GM21515 (cell line): ENCODE results near the gene PRUNE1.

Experiments
- ATAC-seq: cut with Tn5 transposase; IDR thresholded peaks from one replicate; pipeline ENCODE4 v1.9.1; 2021; ENCODE audit not compliant: unreplicated experiment

The PRUNE1 gene

GRCh38 chr1:150976879-150977694 lies 31.2 kb upstream of the PRUNE1 start:
- ATAC-seq, result no peak

- ATAC-seq, result peak; percentile 58
Measured at GRCh38 chr1:150979092-150980056, 28.9 kb upstream of the PRUNE1 start.

GRCh38 chr1:150981177-150981804 lies 27.0 kb upstream of the PRUNE1 start:
- ATAC-seq, result no peak

- ATAC-seq, result no peak
Measured at GRCh38 chr1:150981805-150982712, 26.2 kb upstream of the PRUNE1 start, which contains the start of gene ANXA9. Gene ANXA9, plus strand, starts transcription at chr1:150982292. Its CDS starts 814 bp downstream, at chr1:150983106.

- no peak for ATAC-seq
Measured at GRCh38 chr1:150985179-150985825, 22.9 kb upstream of the PRUNE1 start.

GRCh38 chr1:150987924-150988323 lies 20.3 kb upstream of the PRUNE1 start:
- ATAC-seq, result no peak

GRCh38 chr1:150992626-150993025 lies 15.6 kb upstream of the PRUNE1 start:
- ATAC-seq, result no peak

- no peak for ATAC-seq
Measured at GRCh38 chr1:150994248-150994647, 14.0 kb upstream of the PRUNE1 start.

- no peak for ATAC-seq
Measured at GRCh38 chr1:150995460-150995859, 12.8 kb upstream of the PRUNE1 start.

GRCh38 chr1:150995896-150996295 lies 12.4 kb upstream of the PRUNE1 start:
- ATAC-seq, result no peak

- ATAC-seq, result no peak
Measured at GRCh38 chr1:150997126-150997872, 10.9 kb upstream of the PRUNE1 start.

GRCh38 chr1:150997949-150998348 lies 10.3 kb upstream of the PRUNE1 start:
- ATAC-seq, result no peak

- ATAC-seq, result no peak
Measured at GRCh38 chr1:150999051-150999674, 9.1 kb upstream of the PRUNE1 start.

- no peak for ATAC-seq
Measured at GRCh38 chr1:150999926-151000325, 8.3 kb upstream of the PRUNE1 start.

GRCh38 chr1:151000408-151000807 lies 7.8 kb upstream of the PRUNE1 start:
- ATAC-seq, result no peak

- no peak for ATAC-seq
Measured at GRCh38 chr1:151001602-151002001, 6.6 kb upstream of the PRUNE1 start.

GRCh38 chr1:151002051-151002450 lies 6.2 kb upstream of the PRUNE1 start:
- ATAC-seq, result no peak

- ATAC-seq, result no peak
Measured at GRCh38 chr1:151002611-151003010, 5.6 kb upstream of the PRUNE1 start.

GRCh38 chr1:151003180-151003579 lies 5.1 kb upstream of the PRUNE1 start:
- ATAC-seq, result no peak
